Panc1 (cell line): Measurements from ENCODE around the gene ACACB.

Experiments used
- TF ChIP-seq, protein P1 (sequence below): fragments of 450-650 bp; IDR thresholded peaks from 2 replicates; pipeline ENCODE4 v1.5.1; 2017; ENCODE audit warnings: mild to moderate bottlenecking
- TF ChIP-seq, protein P2 (sequence below), 2 experiments: IDR thresholded peaks; 2 replicates each; pipeline ENCODE4 v1.6.1; 2011 to 2012; ENCODE audit warnings: low read depth in 2 of 2, control low read depth in 1 of 2, low read length in 1 of 2, mild to moderate bottlenecking in 1 of 2, moderate library complexity in 1 of 2; ENCODE audit not compliant: insufficient read depth in 1 of 2

DNA sequence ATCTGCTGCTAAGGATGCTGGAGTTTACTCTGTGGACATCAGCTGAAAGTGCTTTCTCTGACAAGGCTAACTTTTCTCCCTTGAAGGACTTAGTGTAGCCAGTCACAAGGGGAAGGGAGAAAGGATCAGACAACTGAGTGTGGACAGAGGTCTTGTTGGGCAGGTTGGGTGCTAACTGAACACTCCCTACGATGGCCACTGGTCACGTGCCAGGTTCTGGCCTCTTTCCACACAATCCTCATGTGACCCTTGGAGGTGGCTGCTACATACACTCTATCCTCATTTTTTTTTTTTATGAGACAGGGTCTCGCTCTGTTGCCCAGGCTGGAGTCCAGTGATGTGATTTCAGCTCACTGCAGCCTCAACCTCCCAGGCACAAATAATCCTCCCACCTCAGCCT is 153.0 kb downstream of the ACACB start:
- TF ChIP-seq, protein P1, sequence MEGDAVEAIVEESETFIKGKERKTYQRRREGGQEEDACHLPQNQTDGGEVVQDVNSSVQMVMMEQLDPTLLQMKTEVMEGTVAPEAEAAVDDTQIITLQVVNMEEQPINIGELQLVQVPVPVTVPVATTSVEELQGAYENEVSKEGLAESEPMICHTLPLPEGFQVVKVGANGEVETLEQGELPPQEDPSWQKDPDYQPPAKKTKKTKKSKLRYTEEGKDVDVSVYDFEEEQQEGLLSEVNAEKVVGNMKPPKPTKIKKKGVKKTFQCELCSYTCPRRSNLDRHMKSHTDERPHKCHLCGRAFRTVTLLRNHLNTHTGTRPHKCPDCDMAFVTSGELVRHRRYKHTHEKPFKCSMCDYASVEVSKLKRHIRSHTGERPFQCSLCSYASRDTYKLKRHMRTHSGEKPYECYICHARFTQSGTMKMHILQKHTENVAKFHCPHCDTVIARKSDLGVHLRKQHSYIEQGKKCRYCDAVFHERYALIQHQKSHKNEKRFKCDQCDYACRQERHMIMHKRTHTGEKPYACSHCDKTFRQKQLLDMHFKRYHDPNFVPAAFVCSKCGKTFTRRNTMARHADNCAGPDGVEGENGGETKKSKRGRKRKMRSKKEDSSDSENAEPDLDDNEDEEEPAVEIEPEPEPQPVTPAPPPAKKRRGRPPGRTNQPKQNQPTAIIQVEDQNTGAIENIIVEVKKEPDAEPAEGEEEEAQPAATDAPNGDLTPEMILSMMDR, result no peak
- TF ChIP-seq, protein P2, sequence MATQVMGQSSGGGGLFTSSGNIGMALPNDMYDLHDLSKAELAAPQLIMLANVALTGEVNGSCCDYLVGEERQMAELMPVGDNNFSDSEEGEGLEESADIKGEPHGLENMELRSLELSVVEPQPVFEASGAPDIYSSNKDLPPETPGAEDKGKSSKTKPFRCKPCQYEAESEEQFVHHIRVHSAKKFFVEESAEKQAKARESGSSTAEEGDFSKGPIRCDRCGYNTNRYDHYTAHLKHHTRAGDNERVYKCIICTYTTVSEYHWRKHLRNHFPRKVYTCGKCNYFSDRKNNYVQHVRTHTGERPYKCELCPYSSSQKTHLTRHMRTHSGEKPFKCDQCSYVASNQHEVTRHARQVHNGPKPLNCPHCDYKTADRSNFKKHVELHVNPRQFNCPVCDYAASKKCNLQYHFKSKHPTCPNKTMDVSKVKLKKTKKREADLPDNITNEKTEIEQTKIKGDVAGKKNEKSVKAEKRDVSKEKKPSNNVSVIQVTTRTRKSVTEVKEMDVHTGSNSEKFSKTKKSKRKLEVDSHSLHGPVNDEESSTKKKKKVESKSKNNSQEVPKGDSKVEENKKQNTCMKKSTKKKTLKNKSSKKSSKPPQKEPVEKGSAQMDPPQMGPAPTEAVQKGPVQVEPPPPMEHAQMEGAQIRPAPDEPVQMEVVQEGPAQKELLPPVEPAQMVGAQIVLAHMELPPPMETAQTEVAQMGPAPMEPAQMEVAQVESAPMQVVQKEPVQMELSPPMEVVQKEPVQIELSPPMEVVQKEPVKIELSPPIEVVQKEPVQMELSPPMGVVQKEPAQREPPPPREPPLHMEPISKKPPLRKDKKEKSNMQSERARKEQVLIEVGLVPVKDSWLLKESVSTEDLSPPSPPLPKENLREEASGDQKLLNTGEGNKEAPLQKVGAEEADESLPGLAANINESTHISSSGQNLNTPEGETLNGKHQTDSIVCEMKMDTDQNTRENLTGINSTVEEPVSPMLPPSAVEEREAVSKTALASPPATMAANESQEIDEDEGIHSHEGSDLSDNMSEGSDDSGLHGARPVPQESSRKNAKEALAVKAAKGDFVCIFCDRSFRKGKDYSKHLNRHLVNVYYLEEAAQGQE (IDR thresholded peaks at IDR 0.05; ENCODE audit: insufficient read depth in 1 of 2, low read depth in 2 of 2, low read length in 1 of 2), result no peak
